IPS-15b (cell line): ENCODE results near the gene CALML6.
"Not testable (repeated sequence)": the region's sequence is repeated elsewhere in the genome, so short reads cannot be mapped to it uniquely, and the experiment has no call there.

Experiments
- H3K27me3 ChIP-seq: one replicate; pipeline ENCODE4 v1.6.1; 2013; ENCODE audit warnings: low read length; ENCODE audit not compliant: control insufficient read depth, insufficient read depth
- H3K36me3 ChIP-seq: one replicate; pipeline ENCODE4 v1.6.1; 2013; ENCODE audit warnings: low read length; ENCODE audit not compliant: control insufficient read depth, insufficient read depth
- H3K4me1 ChIP-seq: one replicate; pipeline ENCODE4 v1.6.1; 2013; ENCODE audit warnings: mild to moderate bottlenecking, low read length; ENCODE audit not compliant: control insufficient read depth, insufficient read depth
- H3K4me3 ChIP-seq: one replicate; pipeline ENCODE4 v1.5.1; 2013; ENCODE audit warnings: low read depth, low read length
- H3K9ac ChIP-seq: one replicate; pipeline ENCODE4 v1.6.1; 2013; ENCODE audit warnings: low read depth, mild to moderate bottlenecking, low read length
- H3K9me3 ChIP-seq: one replicate; pipeline ENCODE4 v1.6.1; 2013; ENCODE audit warnings: mild to moderate bottlenecking, low read length; ENCODE audit not compliant: control insufficient read depth, insufficient read depth

CALML6 gene

GRCh38 chr1:1881727-1882126 is 33.3 kb upstream of the CALML6 start:
- H3K9me3 ChIP-seq: no peaks in the 10 kb centered on the region
- H3K4me1 ChIP-seq: peaks cover 9% of the 10 kb centered on the region
- H3K36me3 ChIP-seq: peaks cover 8% of the 10 kb centered on the region
- no peak overlapping the region for H3K9ac ChIP-seq
- H3K4me3 ChIP-seq: no peak overlapping the region
- H3K27me3 ChIP-seq: no peaks in the 10 kb centered on the region

GRCh38 chr1:1883092-1883873 is 31.8 kb upstream of the CALML6 start:
- Histone ChIP-seq H3K27me3 (no peaks in the 10 kb centered on the region), H3K4me1 (peaks cover 11% of the 10 kb centered on the region), H3K4me3 (no peak overlapping the region), H3K9me3 (no peaks in the 10 kb centered on the region), H3K9ac (no peak overlapping the region), H3K36me3 (peaks cover 8% of the 10 kb centered on the region)

- not testable (repeated sequence) for H3K9ac ChIP-seq, H3K9me3 ChIP-seq, H3K4me3 ChIP-seq, H3K27me3 ChIP-seq, H3K36me3 ChIP-seq
- H3K4me1 ChIP-seq: peaks cover 11% of the 10 kb centered on the region
Observed at GRCh38 chr1:1883890-1884289, 31.2 kb upstream of the CALML6 start.

GRCh38 chr1:1889090-1889750 is 25.8 kb upstream of the CALML6 start:
- peak overlapping the region; percentile 68 for H3K4me3 ChIP-seq
- H3K36me3 ChIP-seq: peaks cover 5% of the 10 kb centered on the region
- peaks cover 2% of the 10 kb centered on the region for H3K4me1 ChIP-seq
- no peaks in the 10 kb centered on the region for H3K9me3 ChIP-seq
- H3K9ac ChIP-seq: peak overlapping the region; percentile 79
- no peaks in the 10 kb centered on the region for H3K27me3 ChIP-seq

- H3K4me1 ChIP-seq: peaks cover 4% of the 10 kb centered on the region
- no peaks in the 10 kb centered on the region for H3K9me3 ChIP-seq
- H3K36me3 ChIP-seq: no peaks in the 10 kb centered on the region
- peak overlapping the region; percentile 79 for H3K9ac ChIP-seq
- peak overlapping the region; percentile 68 for H3K4me3 ChIP-seq
- no peaks in the 10 kb centered on the region for H3K27me3 ChIP-seq
Observed at GRCh38 chr1:1889847-1890505, 25.1 kb upstream of the CALML6 start.

- Histone ChIP-seq H3K4me1 (peaks cover 7% of the 10 kb centered on the region), H3K9ac (peak within 1 kb of the TSS; percentile 79), H3K4me3 (peak within 1 kb of the TSS; percentile 68), H3K9me3 (no peaks in the 10 kb centered on the region), H3K27me3 (no peaks in the 10 kb centered on the region), H3K36me3 (no peaks in the 10 kb centered on the region)
Observed at GRCh38 chr1:1890506-1891348, 24.3 kb upstream of the CALML6 start, which contains the start of gene GNB1. TSS of gene GNB1 (minus strand) at chr1:1891087. CDS start at chr1:1825453, 65,634 bp downstream.

GRCh38 chr1:1891349-1892078 is 23.5 kb upstream of the CALML6 start:
- Histone ChIP-seq H3K9me3 (no peaks in the 10 kb centered on the region), H3K9ac (peak overlapping the region; percentile 24), H3K27me3 (no peaks in the 10 kb centered on the region), H3K4me1 (peaks cover 7% of the 10 kb centered on the region), H3K4me3 (peak overlapping the region; percentile 56), H3K36me3 (no peaks in the 10 kb centered on the region)

- Histone ChIP-seq H3K4me1 (peaks cover 7% of the 10 kb centered on the region), H3K4me3 (peak overlapping the region; percentile 56), H3K9ac (peak overlapping the region; percentile 24), H3K36me3 (no peaks in the 10 kb centered on the region), H3K9me3 (no peaks in the 10 kb centered on the region), H3K27me3 (no peaks in the 10 kb centered on the region)
Observed at GRCh38 chr1:1892079-1892762, 22.8 kb upstream of the CALML6 start.

- H3K27me3 ChIP-seq: no peaks in the 10 kb centered on the region
- no peaks in the 10 kb centered on the region for H3K36me3 ChIP-seq
- no peak overlapping the region for H3K4me3 ChIP-seq
- H3K9me3 ChIP-seq: no peaks in the 10 kb centered on the region
- peaks cover 7% of the 10 kb centered on the region for H3K4me1 ChIP-seq
- no peak overlapping the region for H3K9ac ChIP-seq
Observed at GRCh38 chr1:1892763-1893120, 22.3 kb upstream of the CALML6 start.

- peaks cover 5% of the 10 kb centered on the region for H3K4me1 ChIP-seq
- no peaks in the 10 kb centered on the region for H3K27me3 ChIP-seq
- H3K4me3 ChIP-seq: no peak overlapping the region
- H3K9me3 ChIP-seq: no peaks in the 10 kb centered on the region
- no peaks in the 10 kb centered on the region for H3K36me3 ChIP-seq
- H3K9ac ChIP-seq: no peak overlapping the region
Observed at GRCh38 chr1:1893291-1893985, 21.6 kb upstream of the CALML6 start.
